SHP77 treated with DMSO at 0.1 percent for 48 hours (cell line): ENCODE measurements around the gene RAB26.
"Not testable (repeated sequence)": the region's sequence is repeated elsewhere in the genome, so short reads cannot be mapped to it uniquely, and the experiment has no call there.

Experiments
- DNase-seq: peaks from one replicate; lab custom pipeline; 2025; lab: John Stamatoyannopoulos, UW

The RAB26 gene, protein sequence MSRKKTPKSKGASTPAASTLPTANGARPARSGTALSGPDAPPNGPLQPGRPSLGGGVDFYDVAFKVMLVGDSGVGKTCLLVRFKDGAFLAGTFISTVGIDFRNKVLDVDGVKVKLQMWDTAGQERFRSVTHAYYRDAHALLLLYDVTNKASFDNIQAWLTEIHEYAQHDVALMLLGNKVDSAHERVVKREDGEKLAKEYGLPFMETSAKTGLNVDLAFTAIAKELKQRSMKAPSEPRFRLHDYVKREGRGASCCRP

DNA sequence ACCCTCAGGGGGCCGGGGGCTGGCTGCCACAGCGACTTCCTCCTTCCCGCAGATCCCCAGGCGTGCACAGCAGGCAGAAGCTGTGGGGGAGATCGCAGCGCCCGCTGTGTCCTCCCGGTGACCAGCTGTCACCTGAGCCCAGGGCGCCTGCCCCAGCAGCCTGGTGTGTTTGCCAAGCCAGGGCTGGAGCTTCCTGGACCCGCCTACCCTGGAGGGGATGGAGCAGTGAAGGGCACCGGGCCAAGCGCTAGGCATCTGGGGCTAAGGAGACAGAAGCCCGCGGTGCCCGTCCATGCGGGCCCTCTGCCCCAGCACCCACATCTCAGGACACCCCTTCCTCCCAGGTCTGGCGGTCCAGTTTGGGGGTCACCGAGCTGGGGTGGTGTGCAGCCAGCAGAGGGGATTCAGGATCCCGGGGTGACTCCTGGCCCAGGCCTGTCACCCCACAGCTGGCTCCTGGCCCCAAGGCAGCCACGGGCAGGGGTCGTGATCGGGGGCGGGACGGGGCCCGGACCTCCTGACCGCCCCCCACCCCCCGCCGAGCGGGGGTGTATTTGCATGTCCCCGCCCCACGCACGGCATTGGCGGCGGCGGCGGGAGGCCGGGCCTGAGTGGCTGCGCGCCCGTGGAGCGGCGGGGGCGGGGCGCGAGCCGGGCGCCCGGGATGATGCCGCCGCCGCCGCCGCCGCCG lies at the start of gene RAB26:
RAB26 (plus strand) TSS at position 645 of the 691 bp plus-strand sequence. CDS start 159 bp downstream, outside the sequence.
- peak; percentile 80 for DNase-seq

- DNase-seq = not testable (repeated sequence)
These were observed 46.8 kb upstream of the RAB26 start for GRCh38 chr16:2101581-2101980.

DNA sequence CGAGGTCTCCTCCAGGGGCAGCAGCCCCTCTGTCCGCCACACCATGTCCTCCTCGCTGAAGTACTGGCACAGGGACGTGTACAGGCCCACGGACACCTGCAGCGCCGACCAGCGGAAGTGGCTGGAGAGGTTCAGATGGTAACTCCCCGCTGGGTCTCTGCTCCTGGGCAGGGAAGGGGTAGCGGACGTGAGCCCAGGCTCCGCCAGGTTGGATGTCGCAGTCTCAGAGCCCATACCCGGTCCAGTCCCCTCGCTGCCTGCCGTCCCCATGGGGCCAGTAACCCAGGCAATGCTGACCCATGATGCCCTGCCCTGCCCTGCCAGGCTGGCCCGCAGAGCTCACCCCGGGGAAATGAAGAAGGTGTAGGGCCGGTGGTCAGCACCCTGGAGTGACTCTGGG lies 46.0 kb upstream of the RAB26 start:
- DNase-seq = no peak

DNA sequence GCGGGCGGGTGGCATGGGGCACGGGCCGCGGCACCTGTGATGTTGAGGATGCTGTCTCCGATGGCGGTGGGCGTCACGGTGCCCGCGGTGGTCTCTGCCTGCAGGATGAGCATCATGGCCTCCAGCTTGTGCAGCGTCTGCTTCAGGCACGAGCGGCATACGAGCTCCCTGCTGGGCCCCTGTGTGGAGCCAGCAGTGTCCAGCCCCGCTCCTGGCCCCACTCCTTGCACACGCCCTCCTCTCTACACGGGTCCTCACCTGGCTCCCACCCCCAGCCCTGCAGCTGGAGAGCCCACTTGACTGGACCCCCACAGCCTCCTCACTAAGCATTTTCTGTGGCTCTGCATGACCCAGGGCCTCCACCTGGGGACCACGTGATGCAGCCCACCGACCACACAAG lies 44.0 kb upstream of the RAB26 start:
- DNase-seq = not testable (repeated sequence)

DNA sequence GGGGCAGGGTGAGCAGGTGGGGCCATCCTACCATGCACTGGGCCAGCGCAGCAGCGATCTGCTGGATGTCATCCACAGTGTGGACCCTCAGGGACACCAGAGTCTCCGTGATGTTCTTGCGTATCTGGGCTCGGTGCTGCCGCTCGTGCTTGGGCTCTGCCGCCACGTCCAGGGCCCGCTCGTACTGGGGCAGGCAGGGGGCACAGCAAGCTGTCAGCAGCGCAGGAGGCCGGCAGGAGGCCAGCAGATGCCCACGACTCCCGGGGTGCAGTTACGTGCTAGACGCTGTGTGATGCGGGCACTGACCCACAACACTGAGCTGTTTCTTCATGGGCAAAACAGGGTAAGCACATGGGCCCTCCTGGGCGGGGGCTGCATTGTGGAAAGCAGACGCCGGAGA lies 43.1 kb upstream of the RAB26 start:
- not testable (repeated sequence) for DNase-seq

GRCh38 chr16:2105769-2106168 lies 42.7 kb upstream of the RAB26 start:
- DNase-seq = not testable (repeated sequence)

GRCh38 chr16:2106211-2106610 lies 42.2 kb upstream of the RAB26 start:
- not testable (repeated sequence) for DNase-seq

DNA sequence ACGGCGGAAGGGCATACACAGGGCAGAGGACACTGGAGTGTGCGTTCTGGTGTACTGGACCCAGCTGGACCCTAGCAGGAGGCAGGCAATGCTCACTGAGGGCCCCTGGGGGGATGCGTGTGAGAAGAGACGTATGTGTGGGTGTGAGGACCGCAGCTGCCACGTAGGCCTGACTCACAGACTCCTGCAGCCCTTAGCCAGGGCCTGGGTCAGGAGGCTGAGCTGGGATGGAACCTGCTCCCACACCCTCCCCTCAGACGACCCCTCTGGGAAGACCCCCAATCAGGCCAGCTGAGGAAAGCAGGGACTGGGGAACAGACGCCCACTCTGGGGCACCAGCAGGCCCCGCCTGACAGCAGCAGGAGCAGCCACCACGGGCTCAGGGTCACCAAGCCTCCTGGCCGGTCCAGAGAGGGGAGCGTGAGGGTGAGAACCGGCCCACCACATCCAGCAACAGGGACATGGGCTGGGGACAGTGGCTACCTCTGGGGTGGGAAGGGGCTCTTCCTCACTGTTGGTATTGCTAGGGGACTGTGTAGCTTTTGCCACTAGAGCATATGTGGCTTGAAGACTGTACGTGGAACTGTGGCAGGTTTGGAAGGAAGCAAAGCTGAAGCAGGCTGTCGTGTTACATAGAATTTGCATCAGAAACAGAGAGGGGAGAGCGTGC lies 41.2 kb upstream of the RAB26 start:
- DNase-seq = not testable (repeated sequence)

DNA sequence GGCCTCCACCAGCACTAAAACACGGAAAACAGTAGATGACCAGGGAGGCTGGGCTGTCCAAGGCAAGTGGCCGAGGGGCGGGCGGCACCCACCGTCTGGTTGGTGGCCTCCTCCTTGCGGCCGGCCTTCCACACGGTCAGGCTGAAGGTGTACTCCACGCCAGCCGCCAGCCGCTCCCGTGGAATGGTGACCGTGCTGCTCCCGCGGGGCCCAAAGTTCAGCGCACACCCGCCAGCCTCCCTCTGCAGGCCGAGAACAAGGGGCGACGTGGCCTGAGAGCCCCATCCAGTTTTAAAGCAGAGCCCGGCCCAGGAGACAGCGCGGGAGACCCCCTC lies 40.7 kb upstream of the RAB26 start:
- DNase-seq = not testable (repeated sequence)

- not testable (repeated sequence) for DNase-seq
These were observed 39.8 kb upstream of the RAB26 start for GRCh38 chr16:2108446-2109270.

DNA sequence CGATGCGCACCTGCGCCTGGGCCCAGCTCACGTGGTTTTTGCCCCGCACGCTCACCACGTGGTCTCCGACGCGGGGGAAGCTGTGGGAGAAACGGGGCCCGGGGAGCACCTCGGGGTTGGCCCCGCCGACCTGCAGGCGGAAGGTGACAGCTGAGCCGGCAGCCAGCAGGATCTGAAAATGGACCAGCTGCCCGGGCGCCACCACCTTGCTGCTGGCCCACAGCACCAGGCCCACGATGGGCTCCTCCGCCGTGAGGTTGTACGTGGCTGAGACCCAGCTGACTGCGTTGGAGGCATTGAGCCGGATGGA lies 39.2 kb upstream of the RAB26 start:
- DNase-seq = not testable (repeated sequence)

DNA sequence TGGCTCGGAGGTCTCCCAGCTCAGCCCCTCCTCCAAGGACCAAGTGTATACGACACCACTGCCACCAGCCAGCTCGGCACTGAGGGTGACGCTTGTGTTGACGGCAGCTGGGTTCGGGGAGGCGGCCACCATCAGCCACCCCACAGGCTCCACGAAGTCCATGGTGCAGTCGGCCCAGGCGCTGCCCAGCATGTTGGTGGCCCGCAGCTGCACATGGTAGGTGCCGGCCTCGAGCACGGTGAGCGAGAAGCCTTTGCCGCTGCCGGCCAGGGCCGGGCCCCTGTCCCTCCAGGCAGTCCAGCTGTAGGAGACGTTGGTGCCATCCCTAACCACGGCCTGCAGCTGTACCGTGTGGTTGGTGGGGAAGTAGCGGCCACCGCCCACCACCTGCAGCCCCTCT lies 38.6 kb upstream of the RAB26 start:
- DNase-seq = not testable (repeated sequence)

GRCh38 chr16:2110332-2111008 lies 38.0 kb upstream of the RAB26 start:
- DNase-seq = not testable (repeated sequence)

- DNase-seq = not testable (repeated sequence)
These were observed 37.4 kb upstream of the RAB26 start for GRCh38 chr16:2111009-2111353.

DNA sequence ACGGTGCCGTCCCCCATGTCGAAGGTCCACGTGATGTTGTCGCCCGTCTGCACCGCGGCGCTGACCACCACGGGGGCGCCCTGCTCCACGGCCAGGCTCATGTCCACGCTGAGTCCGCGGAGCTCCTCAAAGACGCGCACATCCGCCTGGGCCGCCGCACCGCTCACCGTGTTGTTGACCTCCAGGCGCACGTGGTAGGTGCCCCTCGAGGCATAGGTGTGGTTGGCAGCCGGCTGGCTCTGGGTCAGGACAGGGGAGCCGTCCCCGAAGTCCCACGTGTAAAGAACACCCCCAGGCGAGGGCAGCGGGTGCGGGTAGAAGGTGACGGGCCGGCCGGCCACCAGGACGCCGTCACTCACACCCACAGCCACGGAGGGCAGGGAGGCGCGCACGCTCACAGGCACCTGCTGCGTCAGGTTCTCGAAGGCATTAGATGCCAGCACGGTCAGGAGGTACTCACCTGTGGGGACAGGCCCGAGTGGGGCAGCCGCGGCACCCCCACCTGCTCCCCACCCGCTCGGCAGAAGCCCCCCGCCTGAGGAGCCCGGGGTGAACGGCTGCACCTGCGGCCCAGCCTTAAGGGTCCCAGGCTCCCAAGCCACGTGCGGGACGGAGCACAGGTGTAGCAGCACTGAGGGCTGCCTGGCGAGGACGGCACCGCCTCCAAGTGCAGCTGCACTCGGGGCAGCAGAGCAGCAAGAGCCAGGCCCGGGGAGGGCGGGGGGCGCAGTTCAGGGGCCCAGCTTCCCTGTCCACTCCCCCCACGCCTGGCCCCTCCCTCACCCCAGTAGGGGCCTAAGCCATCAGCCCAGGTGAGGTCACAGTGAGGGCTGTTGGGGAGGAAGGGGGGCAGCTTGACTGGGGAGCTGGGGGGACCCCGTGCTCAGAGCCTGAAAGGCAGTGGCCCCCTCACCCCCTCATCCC lies 36.8 kb upstream of the RAB26 start:
- DNase-seq = not testable (repeated sequence)

- DNase-seq = not testable (repeated sequence)
These were observed 35.8 kb upstream of the RAB26 start for GRCh38 chr16:2112539-2113106.

DNA sequence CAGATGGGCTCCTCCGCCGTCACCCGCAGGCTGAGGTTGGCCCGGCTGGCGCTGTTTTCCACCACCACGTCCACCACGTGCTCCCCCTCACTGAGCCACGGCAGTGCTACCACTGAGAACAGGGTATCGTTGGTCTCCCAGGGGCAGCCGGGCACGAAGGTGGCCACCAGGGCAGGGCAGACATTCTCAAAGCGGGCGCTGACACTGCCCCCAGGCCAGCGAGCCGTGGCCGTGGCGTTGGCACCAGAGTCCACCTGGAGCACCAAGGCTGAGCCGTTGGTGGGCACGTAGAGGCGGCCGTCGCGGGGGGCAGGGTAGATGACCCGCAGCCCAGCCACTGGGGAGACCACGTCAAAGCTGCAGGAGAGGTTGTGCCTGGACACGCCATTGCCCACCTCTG lies 34.2 kb upstream of the RAB26 start:
- DNase-seq = not testable (repeated sequence)

GRCh38 chr16:2114885-2115590 lies 33.4 kb upstream of the RAB26 start:
- DNase-seq = not testable (repeated sequence)

GRCh38 chr16:2115591-2115973 lies 32.8 kb upstream of the RAB26 start:
- no peak for DNase-seq

DNA sequence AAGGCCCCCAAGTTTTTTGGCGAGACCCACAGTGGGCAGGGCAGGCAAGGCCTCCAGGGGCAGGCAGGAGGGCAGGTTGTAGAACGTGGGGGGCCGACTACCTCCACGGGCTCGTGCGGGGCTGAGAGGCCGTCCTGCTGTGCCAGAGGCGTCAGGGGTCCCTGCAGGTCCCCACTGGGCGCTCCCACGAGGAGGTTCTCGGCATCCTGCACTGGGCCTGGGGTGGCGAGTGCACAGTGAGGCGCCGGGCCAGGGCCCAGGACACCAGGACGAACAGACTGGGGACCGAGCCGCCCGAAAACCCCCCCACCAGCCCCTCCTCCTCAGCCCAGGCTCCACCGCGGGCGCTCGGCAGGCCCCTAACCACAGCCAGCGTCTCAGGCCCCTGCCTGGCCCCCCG lies 32.0 kb upstream of the RAB26 start:
- not testable (repeated sequence) for DNase-seq
